GM21717 (cell line): ENCODE results near the gene SLC16A1.
A peak's percentile ranks its signal among the peaks of the same experiment; 100 is the strongest.
"Not testable (repeated sequence)": the region's sequence is repeated elsewhere in the genome, so short reads cannot be mapped to it uniquely, and the experiment has no call there.

Experiments
- ATAC-seq: cut with Tn5 transposase; IDR thresholded peaks from one replicate; pipeline ENCODE4 v1.9.1; 2021; ENCODE audit warnings: mild to moderate bottlenecking, moderate library complexity; ENCODE audit not compliant: unreplicated experiment

The SLC16A1 gene, protein sequence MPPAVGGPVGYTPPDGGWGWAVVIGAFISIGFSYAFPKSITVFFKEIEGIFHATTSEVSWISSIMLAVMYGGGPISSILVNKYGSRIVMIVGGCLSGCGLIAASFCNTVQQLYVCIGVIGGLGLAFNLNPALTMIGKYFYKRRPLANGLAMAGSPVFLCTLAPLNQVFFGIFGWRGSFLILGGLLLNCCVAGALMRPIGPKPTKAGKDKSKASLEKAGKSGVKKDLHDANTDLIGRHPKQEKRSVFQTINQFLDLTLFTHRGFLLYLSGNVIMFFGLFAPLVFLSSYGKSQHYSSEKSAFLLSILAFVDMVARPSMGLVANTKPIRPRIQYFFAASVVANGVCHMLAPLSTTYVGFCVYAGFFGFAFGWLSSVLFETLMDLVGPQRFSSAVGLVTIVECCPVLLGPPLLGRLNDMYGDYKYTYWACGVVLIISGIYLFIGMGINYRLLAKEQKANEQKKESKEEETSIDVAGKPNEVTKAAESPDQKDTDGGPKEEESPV

DNA sequence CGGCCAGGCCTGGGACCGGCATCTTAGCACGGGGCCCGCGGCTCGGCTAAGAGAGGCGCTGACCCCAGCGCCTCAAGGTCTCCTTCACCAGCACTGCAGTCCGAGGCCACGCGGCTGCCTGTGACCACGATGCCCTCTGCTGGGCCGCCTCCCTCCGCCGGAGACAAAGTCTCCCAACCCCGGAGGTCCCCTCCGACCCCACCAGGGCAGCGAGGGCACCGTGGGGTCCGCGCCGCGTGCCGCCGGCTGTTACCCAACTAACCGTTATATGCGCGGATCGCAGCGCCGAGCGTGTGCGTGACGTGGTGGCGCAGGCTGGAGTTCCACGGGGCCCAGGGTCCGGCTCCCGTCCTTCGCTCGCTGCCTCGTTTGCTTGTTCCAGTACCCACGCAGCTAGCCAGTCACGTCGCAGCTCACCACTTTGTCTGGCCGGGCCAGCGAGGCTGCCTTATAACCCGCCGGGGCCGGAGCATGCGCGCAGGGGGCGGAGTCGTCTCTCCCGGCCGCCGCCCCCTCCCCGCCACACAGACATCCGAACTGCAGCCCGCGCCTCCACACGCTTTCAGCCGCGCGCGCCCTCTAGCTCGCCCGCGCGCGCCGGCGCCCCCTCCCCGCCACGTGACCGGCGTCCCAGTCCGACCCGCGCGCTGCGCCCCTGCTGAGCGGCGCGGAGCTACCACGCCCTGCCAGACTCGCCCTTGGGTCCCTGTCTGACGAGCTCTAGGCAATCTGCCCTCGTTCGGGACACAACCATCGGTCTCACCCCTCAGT, at the start of gene SLC16A1:
Gene SLC16A1, minus strand, starts transcription at position 424 of the 771 bp plus-strand sequence. CDS start 26,888 bp downstream, outside the sequence.
- ATAC-seq: peak; percentile 60

DNA sequence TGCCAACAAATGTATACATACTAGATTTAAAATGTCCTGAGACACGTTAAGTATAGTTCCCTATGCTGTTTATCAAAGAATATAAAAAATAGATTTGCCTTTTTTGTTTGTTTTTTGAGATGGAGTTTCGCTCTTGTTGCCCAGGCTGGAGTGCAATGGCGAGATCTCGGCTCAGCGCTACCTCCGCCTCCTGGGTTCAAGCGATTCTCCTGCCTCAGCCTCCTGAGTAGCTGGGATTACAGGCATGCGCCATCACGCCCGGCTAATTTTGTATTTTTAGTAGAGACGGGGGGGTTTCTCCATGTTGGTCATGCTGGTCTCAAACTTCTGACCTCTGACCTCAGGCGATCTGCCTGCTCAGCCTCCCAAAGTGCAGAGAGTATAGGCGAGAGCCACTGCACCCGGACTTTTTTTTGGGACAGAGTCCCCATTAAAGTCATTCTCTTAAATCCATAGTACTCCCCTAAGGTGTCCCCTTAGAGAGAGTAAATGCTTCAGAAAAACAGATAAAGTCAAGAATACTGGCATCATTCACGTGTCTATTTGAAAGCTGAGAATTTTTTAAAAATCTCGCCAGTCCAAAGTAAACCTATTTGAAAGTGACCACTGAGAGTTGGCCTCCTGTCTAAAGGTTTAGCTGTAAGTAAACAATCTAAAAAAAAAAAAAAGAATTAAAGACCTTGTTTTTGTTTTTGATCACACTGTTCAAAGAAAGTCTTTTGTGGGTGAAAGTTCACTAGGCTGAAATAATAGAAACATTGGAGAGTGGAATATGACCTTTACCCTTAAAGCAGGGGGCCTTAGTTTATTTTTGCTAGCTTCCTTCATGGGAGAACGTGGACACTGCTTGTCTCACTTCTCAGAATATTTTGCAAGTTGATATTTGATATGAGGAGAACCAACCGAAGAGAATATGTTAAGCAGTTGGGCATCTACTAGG, 48.0 kb upstream of the SLC16A1 start:
- no peak for ATAC-seq

DNA sequence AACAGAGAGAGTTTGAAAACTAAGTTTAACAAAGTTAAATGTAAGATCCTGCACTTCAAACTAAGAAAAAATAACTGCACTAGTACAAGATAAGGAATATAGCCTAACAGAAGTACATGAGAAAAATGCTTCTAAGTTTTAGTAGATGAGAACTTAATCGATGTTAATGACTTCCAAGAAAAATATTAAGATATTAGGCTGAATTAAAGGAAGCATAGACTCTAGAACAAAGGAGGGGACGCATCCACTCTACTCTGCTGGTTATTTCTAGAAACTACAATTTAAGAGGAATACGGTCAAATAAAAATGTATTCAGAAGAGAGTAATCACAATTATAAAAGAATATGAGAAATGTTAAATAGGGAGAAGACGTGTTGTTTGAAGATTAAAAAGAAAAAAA, 46.3 kb upstream of the SLC16A1 start:
- ATAC-seq: no peak

DNA sequence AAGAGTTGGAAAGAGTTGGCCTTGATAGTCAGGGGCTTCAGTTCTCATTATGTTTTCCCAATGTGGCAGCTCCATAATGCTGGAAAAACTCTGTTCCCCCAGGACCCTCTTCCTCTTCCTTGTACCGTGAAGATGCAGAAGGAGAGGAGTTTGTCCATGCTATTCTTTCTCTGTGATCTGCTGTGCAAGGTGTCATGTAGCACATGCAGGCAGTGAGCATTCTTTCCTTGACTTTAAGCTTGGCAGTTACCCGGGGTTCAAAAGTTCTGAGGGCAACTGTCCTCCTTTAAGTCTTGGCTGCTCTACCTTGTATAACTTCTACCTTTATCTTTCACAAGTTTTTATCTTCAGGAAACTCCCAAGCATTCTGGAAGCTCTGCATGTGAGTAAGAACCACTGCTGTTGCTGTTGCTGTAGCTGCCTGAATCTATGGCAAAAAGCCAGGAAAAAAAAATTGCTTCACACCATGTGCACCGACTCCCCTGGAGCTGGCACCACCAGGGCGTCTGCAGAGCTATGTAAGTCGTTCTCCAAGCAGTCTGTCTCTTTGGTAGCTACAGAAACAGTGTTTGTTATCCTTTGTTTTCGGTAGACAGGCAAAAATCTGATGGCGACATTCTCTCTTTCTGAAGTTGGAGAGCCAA, 42.7 kb upstream of the SLC16A1 start:
- no peak for ATAC-seq

DNA sequence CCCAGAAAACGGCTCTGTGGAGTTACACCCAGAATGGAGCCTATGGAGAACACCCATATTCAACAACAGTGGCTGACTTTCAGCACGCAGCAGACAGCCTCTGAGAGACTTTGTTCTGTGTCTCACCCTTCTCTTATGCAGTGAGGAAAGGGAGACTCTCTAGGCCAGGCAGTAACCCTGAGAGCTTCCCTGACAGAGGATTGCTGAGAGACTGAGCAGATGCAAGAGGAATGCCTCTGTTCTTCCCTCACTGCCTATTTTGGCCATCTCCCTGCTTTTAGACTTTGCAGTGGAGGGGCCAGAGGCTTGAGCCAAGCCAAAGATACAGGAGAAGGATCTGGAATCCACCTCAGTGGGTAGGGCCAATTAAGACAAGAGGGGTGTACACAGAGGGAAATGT, 41.8 kb upstream of the SLC16A1 start:
- no peak for ATAC-seq

DNA sequence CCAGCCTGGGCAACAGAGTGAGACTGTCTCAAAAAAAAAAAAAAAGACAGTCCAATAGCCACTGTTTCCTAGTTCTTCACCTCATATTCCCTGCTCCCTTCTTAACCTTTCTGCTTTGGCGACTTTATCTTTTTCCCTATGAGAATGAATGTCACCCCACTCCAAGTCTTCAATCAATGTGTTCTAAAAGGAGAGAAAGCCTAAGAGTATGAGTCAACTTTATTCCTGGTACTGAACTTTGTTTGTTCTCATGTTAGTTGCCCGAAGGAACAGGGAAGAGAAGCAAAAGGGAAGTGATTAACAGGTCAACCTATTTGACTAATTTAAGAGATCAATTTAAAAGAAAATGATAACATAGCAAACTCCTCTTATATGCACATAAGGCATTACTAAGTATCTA, 39.9 kb upstream of the SLC16A1 start:
- no peak for ATAC-seq

DNA sequence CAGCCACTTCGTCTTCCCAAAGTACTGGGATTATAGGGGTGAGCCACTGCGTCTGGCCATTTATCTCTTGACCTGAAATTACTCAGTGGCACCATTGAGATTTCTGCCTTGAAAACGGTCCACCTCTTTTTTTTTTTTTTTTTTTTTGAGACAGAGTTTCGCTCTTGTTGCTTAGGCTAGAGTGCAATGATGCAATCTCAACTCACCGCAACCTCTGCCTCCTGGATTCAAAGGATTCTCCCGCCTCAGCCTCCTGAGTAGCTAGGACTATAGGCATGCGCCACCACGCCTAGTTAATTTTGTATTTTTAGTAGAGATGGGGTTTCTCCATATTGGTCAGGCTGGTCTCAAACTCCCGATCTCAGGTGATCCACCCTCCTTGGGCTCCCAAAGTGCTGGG, 39.0 kb upstream of the SLC16A1 start:
- not testable (repeated sequence) for ATAC-seq

DNA sequence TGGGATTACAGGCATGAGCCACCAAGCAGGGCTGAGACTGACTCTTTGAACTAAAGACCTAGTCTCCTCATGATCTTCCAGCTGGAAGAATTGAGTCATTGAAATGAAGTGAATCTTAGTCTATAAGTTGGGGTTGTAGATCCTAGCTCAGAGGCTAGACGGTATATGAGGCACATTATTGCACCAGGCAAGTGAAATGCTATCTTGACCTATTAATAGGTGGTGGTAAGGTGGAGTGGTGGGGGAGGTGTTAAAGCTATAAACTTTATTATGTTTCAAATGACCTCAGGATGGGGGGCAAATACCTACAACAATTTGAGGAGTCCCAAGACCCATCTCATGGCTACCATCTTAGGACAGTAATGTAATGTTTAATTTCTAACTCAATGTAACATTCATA, 36.8 kb upstream of the SLC16A1 start:
- ATAC-seq: no peak

DNA sequence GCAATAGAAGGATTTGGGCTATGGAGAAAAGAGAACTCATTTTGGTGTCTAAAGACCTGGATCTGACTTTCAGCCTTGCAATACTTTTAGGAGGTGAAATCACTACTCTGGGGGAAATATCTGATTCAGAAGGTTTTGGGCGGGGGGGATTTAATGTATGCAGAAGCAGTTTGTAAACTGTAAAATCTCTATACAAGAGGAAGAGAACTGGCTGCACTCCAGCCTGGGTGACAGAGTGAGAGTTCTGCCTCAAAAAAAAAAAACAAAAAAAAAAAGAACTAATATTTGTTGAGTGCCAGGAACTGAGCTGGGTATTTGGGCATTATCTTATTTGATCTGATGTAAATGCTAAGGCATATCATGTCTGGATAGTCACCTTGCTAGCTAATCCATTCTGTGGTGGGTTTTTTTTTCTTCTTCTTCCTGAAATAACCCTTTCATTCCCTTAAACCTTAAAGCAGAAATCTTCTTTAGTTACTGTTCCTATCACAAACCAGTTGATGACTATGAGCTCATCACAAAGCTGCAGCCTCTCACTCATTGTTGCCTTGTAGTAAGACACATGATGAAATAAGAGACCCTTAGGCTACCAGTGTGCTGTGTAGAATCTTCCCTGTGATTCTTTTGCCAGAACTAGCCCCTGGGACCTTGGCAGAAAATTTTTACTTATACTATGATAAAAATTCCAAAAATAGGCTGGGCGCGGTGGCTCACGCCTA, 35.6 kb upstream of the SLC16A1 start:
- no peak for ATAC-seq

DNA sequence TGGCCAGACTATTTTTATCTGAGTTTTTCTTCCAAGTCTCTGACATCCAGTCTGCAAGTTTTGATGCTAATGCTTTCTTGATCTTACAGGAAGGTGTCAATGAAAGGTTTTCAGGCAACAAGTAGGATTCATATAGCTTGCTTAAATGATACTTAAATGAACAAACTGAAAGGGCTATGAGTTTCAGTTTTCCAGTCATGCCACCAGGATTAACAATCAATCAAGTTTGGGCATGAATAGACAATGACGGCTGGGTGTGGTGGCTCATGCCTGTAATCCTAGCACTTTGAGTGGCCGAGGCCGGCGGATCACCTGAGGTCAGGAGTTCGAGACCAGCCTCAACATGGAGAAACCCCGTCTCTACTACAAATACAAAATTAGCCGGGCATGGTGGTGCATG, 34.3 kb upstream of the SLC16A1 start:
- no peak for ATAC-seq

DNA sequence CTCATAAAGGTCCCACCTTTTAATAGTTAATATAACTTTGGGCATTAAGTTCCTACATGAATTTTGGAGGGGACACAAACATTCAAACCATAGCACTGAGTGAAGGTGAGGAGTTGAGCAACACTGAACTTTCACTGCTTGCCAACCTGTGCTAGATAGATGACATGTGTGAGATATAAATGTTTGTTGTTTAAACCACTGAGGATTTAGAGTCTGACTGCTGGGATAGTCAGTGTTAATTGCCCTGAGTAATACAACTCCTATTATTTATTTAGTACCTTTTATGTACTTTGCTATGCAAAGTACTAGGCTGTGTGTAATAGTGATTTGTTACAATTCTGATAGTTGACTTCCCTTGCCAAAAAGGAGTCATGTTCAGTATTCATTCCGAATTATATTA, 32.4 kb upstream of the SLC16A1 start:
- ATAC-seq: no peak

DNA sequence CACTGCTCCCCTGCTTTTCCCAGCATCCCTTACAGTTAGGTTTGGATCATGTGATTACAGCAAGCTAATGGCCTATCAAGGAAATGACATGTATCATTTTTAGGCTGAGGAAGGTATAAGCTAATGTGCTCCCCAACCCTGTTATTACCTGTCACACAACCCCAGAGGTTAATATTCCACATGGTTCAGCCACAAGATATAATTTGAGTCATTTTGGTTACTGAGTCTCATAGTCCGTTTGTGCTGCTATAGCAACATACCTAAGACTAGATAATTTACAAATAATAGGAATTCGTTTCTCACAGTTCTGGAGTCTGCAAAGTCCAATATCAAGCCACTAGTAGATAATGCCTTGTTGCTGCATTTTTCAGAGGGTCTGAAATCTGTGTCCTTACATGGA, 29.1 kb upstream of the SLC16A1 start:
- no peak for ATAC-seq

DNA sequence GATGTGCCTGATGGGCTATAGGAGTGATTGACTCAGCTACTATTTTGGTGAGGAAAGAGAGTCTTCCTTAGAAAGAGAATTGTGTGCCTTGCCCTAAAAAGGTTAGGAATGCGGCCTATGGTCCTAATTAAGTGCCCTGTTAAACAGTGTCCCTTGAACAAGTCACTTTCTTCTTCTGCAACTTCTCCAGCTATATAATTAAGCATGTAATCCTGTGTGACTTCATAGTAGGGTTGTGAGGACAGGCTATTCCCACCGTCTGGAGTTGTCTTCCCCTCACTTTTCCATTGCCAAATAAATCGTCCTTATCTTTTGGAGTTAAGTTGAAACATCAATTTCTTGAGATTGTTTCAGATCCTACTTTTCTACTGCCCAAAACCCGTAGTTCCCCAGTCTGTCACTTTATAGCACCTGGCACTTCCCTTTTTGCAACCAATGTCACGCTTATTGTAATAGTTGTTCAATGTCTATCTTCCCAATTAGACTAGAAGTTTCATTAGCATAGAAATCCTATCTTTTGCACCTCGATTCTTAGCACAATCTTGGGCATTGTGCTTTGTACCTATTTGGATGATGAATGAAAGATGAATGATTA, 27.6 kb upstream of the SLC16A1 start:
- ATAC-seq: no peak

DNA sequence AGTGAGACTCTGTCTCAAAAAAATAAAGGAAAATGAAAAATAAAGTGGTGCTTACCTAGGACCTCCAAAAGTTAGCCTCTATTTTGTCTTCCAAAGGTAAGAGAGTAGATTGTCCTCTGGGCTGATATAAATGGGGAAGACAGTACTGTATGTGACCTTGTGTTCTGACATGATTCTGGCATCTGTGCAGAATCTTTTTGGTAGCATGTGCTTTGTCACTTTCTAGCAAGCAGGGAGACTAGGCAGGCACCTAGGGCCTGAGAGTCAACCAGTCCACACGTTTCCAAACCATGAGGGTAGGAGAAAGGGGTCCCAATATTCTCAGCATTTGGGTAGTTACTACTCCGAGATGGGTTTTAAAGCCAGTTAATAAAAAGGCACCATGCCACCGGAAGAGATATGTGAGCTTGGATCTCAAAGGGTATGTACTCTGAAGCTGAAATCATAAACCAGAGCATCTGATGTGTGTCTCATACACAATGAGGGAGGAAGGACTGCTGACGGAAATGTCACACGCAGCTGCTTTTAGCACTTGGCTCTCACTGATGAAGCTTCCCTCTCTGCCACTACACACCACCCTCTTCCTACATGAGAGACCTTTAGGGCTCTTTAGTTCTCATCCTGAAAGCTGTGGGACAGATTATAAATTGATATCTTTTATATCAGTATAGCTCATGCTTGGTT, 27.0 kb upstream of the SLC16A1 start:
- no peak for ATAC-seq

DNA sequence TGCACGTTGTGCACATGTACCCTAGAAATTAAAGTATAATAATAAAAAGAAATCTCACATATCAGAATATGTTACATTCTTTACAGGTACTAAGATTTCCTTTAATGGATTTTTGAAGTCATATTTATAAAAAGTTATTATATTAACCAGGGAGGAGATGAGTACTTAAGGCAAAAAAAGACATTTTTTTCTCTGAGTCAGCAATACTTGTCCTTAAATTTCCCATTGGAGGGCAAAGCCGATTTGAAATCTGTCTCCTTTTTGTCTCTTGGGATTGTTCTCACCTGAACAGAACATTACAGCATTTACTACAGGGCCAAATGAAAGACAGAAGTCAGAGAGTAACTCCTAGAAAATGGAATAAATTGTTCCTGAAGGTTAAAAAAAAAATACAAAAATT, 26.3 kb upstream of the SLC16A1 start:
- no peak for ATAC-seq

DNA sequence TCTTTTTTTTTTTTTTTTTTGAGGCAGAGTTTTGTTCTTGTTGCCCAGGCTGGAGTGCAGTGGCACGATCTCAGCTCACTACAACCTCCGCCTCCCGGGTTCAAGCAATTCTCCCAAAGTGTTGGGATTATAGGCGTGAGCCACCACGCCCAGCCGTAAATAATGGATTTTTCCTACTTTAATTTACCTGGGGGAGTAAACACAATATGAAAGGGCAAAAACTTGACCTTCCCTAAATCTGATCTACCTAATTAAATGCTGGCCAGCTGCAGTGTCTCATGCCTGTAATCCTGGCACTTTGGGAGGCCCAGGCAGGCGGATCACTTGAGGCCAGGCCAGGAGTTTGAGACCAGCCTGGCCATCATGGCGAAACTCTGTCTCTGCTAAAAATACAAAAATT, 25.8 kb upstream of the SLC16A1 start:
- ATAC-seq: not testable (repeated sequence)

DNA sequence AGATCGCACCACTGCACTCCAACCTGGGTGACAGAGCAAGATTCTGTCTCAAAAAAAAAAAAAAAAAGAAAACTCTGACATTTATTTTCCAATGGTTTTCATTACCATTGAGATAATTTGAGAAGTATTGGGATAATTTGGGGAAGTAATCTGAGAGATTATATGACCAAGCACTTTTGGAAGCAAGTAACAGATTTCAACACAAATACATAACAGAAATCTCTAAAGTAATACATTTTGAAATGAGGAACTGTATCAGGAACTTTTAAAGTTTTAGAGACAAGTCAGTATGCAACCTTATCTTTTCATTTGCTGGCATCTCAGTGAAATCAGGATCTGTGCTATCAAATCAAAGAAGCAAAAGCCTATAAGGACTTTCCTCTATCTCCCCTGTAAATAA, 25.4 kb upstream of the SLC16A1 start:
- no peak for ATAC-seq

DNA sequence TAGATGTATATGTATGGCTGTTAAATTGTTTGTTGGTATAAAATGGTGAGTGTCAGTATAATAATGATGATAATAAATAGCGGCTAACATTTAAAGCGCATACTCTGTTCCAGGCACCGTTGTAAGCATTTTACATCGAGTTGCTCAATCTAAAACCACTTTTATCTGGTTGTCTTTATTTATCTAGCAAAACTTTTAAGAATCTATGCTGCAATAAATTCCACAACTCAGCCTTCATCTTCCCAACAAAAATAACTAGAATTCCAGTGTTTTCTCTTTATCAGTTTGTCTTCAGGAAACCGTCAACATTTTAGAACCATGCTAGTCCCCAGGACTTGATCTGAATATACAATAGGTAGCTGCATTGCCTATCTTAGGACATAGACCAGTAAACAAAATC, 19.3 kb upstream of the SLC16A1 start:
- ATAC-seq: no peak

DNA sequence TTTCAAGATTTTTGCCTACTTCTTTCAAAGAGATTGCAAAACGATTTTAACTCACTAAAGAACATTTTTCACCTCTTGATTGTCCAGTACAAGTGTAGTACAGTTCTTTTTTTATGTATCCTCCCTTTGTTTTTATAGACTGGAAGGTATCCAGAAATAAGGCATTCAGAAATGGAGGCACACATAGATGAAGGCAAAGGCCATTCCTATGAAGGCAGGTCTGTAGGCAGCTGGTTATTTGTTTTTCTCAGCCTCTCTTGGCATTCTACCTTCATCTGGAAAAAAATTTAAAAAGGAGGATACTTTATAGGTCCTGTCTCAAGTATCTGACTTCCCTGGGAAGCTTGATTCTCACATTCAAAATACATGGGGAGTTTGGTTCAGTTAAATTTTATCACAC, 18.6 kb upstream of the SLC16A1 start:
- no peak for ATAC-seq
